ENCODE results near the gene PRDM13. TPM values are rescaled to one million over a fixed set of nuclear protein-coding genes. Genes with fewer than 3 reads are reported as not detected.

PRDM13 gene
- total RNA-seq, 1 experiment from 2014 or later, result 0.11 TPM

- peaks cover 99% of the 10 kb centered on the region for H3K27me3 Mint-ChIP-seq (ENCODE audit: low read depth)
- CTCF ChIA-PET, result interaction anchor here (0.8 to 2.6 kb wide), 4 partner anchors 18 to 141 kb away, joined by 3 to 12 read pairs (median 3); no protein-coding TSS in a partner anchor
- H3K4me1 Mint-ChIP-seq, result peaks cover 77% of the 10 kb centered on the region
- POLR2A ChIA-PET, result interaction anchor here (0.6 to 1.8 kb wide), 4 partner anchors 20 to 215 kb away, joined by 3 to 5 read pairs (median 3); partner anchors contain the start of genes CCNC and COQ3
- H3K36me3 Mint-ChIP-seq, result no peaks in the 10 kb centered on the region
- peak overlapping the region; percentile 31; the same call in 1 of the 2 replicates for H3K4me3 Mint-ChIP-seq
- TF ChIP-seq NR2C2 (CRISPR knock-in tag; IDR thresholded peaks at IDR 0.05) (no peak), GRHL2 (CRISPR knock-in tag; IDR thresholded peaks at IDR 0.05; ENCODE audit: insufficient replicate concordance, severe bottlenecking) (no peak), MYBL2 (CRISPR knock-in tag; IDR thresholded peaks at IDR 0.05) (no peak), MAX (CRISPR knock-in tag; IDR thresholded peaks at IDR 0.05) (no peak), PRDM15 (CRISPR knock-in tag; IDR thresholded peaks at IDR 0.05) (no peak), ETV6 (CRISPR knock-in tag; IDR thresholded peaks at IDR 0.05) (no peak), NR1H2 (CRISPR knock-in tag; IDR thresholded peaks at IDR 0.05) (no peak), SOX15 (CRISPR knock-in tag; IDR thresholded peaks at IDR 0.05) (no peak), TCF7 (CRISPR knock-in tag; IDR thresholded peaks at IDR 0.05; ENCODE audit: low read depth) (no peak), CREM (CRISPR knock-in tag; IDR thresholded peaks at IDR 0.05) (no peak), FOXJ3 (CRISPR knock-in tag; IDR thresholded peaks at IDR 0.05; ENCODE audit: borderline replicate concordance) (no peak), ZNF138 (CRISPR knock-in tag; conservative IDR thresholded peaks at IDR 0.05) (no peak), CDX4 (CRISPR knock-in tag; IDR thresholded peaks at IDR 0.05; ENCODE audit: borderline replicate concordance) (no peak), ZNF532 (CRISPR knock-in tag; IDR thresholded peaks at IDR 0.05; ENCODE audit: borderline replicate concordance) (no peak), CREB1 (CRISPR knock-in tag; IDR thresholded peaks at IDR 0.05) (no peak), ZSCAN18 (CRISPR knock-in tag; IDR thresholded peaks at IDR 0.05) (no peak), AR (CRISPR knock-in tag; IDR thresholded peaks at IDR 0.05) (no peak), ATF6 (CRISPR knock-in tag; IDR thresholded peaks at IDR 0.05) (no peak)
- no peak for ATAC-seq
- DNase-seq (ENCODE audit: low spot score), result no peak
- no peak overlapping the region for H3K27ac Mint-ChIP-seq
- no peaks in the 10 kb centered on the region for H3K9me3 Mint-ChIP-seq
Measured at GRCh38 chr6:99608886-99609482, 2.4 kb downstream of the PRDM13 start.

Data from WTC11 (cell line).